Measurements from ENCODE around the gene TRPC6.

- TF ChIP-seq CTCF (IDR thresholded peaks at IDR 0.05; ENCODE audit: low read depth, low read length) (no peak), EZH2phosphoT487 (IDR thresholded peaks at IDR 0.05; ENCODE audit: low read depth) (no peak)
These were observed 7.4 kb downstream of the TRPC6 start for GRCh38 chr11:101576456-101576855.
